GM23338 (cell line): ENCODE measurements around the gene STOM. TPM values are rescaled to one million over a fixed set of nuclear protein-coding genes. Genes with fewer than 3 reads are reported as not detected.

Experiments
- ATAC-seq: fragments of 200-7000 bp; cut with Tn5 transposase; 3 replicates; pipeline ENCODE4 v1.9.1; 2020
- DNase-seq: peaks from one replicate; pipeline ENCODE4 v3.0.0-alpha.2; 2015; ENCODE audit warnings: low spot score
- H2AFZ ChIP-seq: fragments of 200-600 bp; sonication (generic); 2 replicates; pipeline ENCODE4 v1.8.0; 2016; ENCODE audit warnings: antibody characterized with exemption, mild to moderate bottlenecking, moderate library complexity
- H3F3A ChIP-seq: fragments of 200-600 bp; sonication (generic); replicated peaks from 2 replicates; pipeline ENCODE4 v1.8.0; 2017; ENCODE audit warnings: antibody characterized with exemption, mixed run types, low read depth
- H3K27ac ChIP-seq: fragments of 200-600 bp; sonication (generic); 2 replicates; pipeline ENCODE4 v1.6.1; 2016; ENCODE audit warnings: low read depth
- H3K27me3 ChIP-seq: fragments of 200-600 bp; sonication (generic); 2 replicates; pipeline ENCODE4 v1.8.0; 2016; ENCODE audit warnings: mild to moderate bottlenecking, mixed run types, moderate library complexity; ENCODE audit not compliant: insufficient read depth
- H3K36me3 ChIP-seq: fragments of 200-600 bp; sonication (generic); 2 replicates; pipeline ENCODE4 v1.8.0; 2016; ENCODE audit warnings: mild to moderate bottlenecking; ENCODE audit not compliant: insufficient read depth
- H3K4me1 ChIP-seq: fragments of 200-600 bp; sonication (generic); 2 replicates; pipeline ENCODE4 v1.8.0; 2016; ENCODE audit warnings: mild to moderate bottlenecking, moderate library complexity; ENCODE audit not compliant: insufficient read depth
- H3K4me2 ChIP-seq: fragments of 200-600 bp; sonication (generic); 2 replicates; pipeline ENCODE4 v1.7.1; 2017; ENCODE audit warnings: mixed run types
- H3K4me3 ChIP-seq: fragments of 200-600 bp; sonication (generic); 2 replicates; pipeline ENCODE4 v1.6.1; 2016; ENCODE audit warnings: mixed run types
- H3K79me2 ChIP-seq: fragments of 200-600 bp; sonication (generic); replicated peaks from 2 replicates; pipeline ENCODE4 v1.8.0; 2017; ENCODE audit warnings: mild to moderate bottlenecking; ENCODE audit not compliant: insufficient read depth
- H3K9me2 ChIP-seq: fragments of 200-600 bp; sonication (generic); 2 replicates; pipeline ENCODE4 v1.8.0; 2017; ENCODE audit not compliant: insufficient read depth
- H4K20me1 ChIP-seq: fragments of 200-600 bp; sonication (generic); replicated peaks from 2 replicates; pipeline ENCODE4 v1.8.0; 2017; ENCODE audit warnings: mild to moderate bottlenecking; ENCODE audit not compliant: insufficient read depth
- H3K27ac Mint-ChIP-seq: 2 replicates; pipeline ENCODE4 v1.8.0; 2020; ENCODE audit warnings: inconsistent platforms, mild to moderate bottlenecking, moderate library complexity, mixed read lengths
- H3K27me3 Mint-ChIP-seq: 3 replicates; pipeline ENCODE4 v1.8.0; 2022; ENCODE audit warnings: low read depth, mild to moderate bottlenecking, moderate library complexity, mixed read lengths, inconsistent platforms; ENCODE audit not compliant: insufficient read depth, poor library complexity
- H3K36me3 Mint-ChIP-seq: 3 replicates; pipeline ENCODE4 v1.8.0; 2021; ENCODE audit warnings: low read depth, mild to moderate bottlenecking, inconsistent platforms, moderate library complexity, mixed read lengths
- H3K4me1 Mint-ChIP-seq: 3 replicates; pipeline ENCODE4 v1.8.0; 2020; ENCODE audit warnings: mild to moderate bottlenecking, inconsistent platforms, mixed read lengths
- H3K4me3 Mint-ChIP-seq: 3 replicates; pipeline ENCODE4 v1.8.0; 2021; ENCODE audit warnings: moderate library complexity, mild to moderate bottlenecking, inconsistent platforms, mixed read lengths
- H3K9me3 Mint-ChIP-seq: 3 replicates; pipeline ENCODE4 v1.8.0; 2020; ENCODE audit warnings: moderate library complexity, mild to moderate bottlenecking, inconsistent platforms, mixed read lengths
- CTCF ChIP-seq, 2 experiments: fragments of 200-600 bp in 1 of 2; sonication (generic) in 1 of 2; conservative IDR thresholded peaks; 2 replicates each; pipeline versions ENCODE4 v1.5.1 to v1.6.1; 2016 to 2017; ENCODE audit warnings: antibody characterized with exemption in 2 of 2, low read depth in 2 of 2, mild to moderate bottlenecking in 2 of 2, moderate library complexity in 1 of 2
- ETS1 ChIP-seq: IDR thresholded peaks from 2 replicates; pipeline ENCODE4 v1.6.1; 2016; ENCODE audit warnings: antibody characterized with exemption
- EZH2 ChIP-seq: fragments of 200-600 bp; sonication (generic); IDR thresholded peaks from one replicate; pipeline ENCODE4 v1.8.0; 2017; ENCODE audit warnings: antibody characterized with exemption, mild to moderate bottlenecking, low read depth; ENCODE audit not compliant: unreplicated experiment
- EZH2phosphoT487 ChIP-seq: fragments of 200-600 bp; sonication (generic); IDR thresholded peaks from one replicate; pipeline ENCODE4 v1.8.1; 2018; ENCODE audit warnings: antibody characterized with exemption; ENCODE audit not compliant: unreplicated experiment
- JUNB ChIP-seq: IDR thresholded peaks from one replicate; pipeline ENCODE4 v1.6.1; 2016; ENCODE audit warnings: antibody characterized with exemption; ENCODE audit not compliant: unreplicated experiment
- STAT1 ChIP-seq: IDR thresholded peaks from one replicate; pipeline ENCODE4 v1.6.1; 2016; ENCODE audit warnings: antibody characterized with exemption; ENCODE audit not compliant: unreplicated experiment
- ZNF114 ChIP-seq: fragments of 250-450 bp; sonication (Bioruptor Pico); IDR thresholded peaks from 2 replicates; pipeline ENCODE4 v1.5.0; 2020; ENCODE audit warnings: mild to moderate bottlenecking, moderate library complexity
- ZNF462 ChIP-seq: fragments of 250-450 bp; sonication (Bioruptor Pico); IDR thresholded peaks from 2 replicates; pipeline ENCODE4 v1.5.0; 2020; ENCODE audit warnings: mild to moderate bottlenecking, moderate library complexity
- polyA plus RNA-seq: library from polyadenylated mRNA; unstranded; fragments of >200 nt; fragmentation: Nextera tagmentation; extraction: Ambion mirVana; gene quantifications from 2 replicates; pipeline ENCODE4 v1.2.1, GENCODE V29; 2016
- total RNA-seq: library from RNA; depleted of rRNA; stranded (reverse); fragments of >200 nt; shearing (Covaris generic); gene quantifications from 2 replicates; pipeline ENCODE4 v1.2.3, GENCODE V29; 2014

Gene STOM
- total and polyA plus RNA-seq, 2 experiments from 2014 or later, result 29.4 to 51.1 TPM

DNA sequence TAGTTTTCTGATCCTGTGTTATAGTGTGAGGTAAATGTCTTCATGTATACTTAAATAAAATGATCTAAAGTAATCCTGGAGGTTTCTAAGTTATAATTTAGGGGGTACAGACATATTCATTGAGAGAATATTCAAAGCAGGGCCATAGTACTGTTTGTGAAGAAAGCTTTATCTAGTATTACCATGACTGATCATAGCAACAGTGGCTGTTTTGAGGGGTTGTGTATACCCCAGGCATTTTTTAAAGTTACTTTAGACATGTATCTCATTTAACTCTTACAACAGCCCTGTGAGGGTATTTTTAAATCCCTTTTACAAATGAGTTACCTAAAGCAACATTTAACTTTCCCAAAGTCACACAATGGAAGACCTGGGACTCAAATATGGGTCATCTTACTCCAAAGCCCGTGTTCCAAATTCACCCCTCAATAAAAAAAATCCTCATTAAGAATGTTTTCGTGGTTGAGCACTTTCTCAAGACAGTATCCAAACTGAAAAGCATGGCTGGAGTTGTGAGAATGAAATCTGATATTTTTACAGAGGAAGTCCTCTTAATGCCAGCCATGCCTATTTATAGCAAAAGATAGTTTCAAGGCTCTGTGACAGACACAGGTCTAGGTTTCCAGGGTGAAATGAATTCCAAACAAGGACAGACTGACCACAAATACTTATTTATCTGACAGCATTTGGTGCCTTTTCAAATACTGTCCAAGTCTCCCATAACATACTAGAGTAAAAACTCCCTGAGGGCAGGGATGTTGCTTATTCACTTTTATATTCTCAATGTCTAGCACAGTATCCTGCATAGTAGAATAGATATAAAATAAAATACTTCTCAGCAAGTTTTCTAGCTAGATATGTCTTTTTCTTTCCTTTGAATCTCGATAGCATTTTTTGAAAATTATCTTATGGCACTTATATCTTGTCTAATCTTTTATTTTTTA is 10.4 kb downstream of the STOM start (continued):
- TF ChIP-seq ZNF462 (CRISPR knock-in tag) (no peak), CTCF (conservative IDR thresholded peaks at IDR 0.05; ENCODE audit: low read depth in 2 of 2) (no peak), ZNF114 (CRISPR knock-in tag) (no peak)

DNA sequence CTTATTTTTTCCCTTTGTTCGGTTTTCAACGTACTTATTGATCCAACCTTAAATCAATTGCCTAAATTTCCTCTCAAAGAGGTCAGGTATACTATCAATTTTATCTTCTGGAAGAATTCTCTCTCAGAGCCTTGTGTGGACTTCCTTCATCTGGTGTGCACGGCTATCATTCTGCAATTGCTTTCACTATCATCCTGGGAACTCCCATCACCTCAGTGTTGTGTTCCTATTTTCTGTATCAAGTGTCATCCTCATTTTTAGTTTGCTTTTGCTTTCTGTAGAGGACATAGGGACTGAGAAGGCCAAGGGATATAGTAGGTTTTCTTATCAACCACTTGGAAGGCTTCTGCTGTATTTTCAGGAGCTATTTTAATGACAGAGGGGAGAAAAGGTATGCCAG is 11.3 kb downstream of the STOM start:
- Histone ChIP-seq H3K27me3 (no peaks in the 10 kb centered on the region), H3K4me3 (no peak overlapping the region), H4K20me1 (no peaks in the 10 kb centered on the region; the same call in 1 of the 2 replicates), H3K79me2 (no peaks in the 10 kb centered on the region), H3F3A (no peaks in the 10 kb centered on the region), H3K4me1 (peaks cover 11% of the 10 kb centered on the region), H2AFZ (no peak overlapping the region), H3K36me3 (no peaks in the 10 kb centered on the region), H3K27ac (no peak overlapping the region), H3K9me2 (no peaks in the 10 kb centered on the region), H3K4me2 (no peak overlapping the region)
- Mint-ChIP-seq H3K4me3 (no peak overlapping the region), H3K27ac (no peak overlapping the region), H3K9me3 (no peaks in the 10 kb centered on the region), H3K4me1 (peaks cover 5% of the 10 kb centered on the region), H3K36me3 (no peaks in the 10 kb centered on the region), H3K27me3 (no peaks in the 10 kb centered on the region)
- ATAC-seq (no peak), DNase-seq (no peak)
- TF ChIP-seq CTCF (conservative IDR thresholded peaks at IDR 0.05; ENCODE audit: low read depth in 2 of 2) (no peak), JUNB (no peak), EZH2phosphoT487 (no peak), EZH2 (no peak), STAT1 (no peak), ETS1 (no peak), ZNF114 (CRISPR knock-in tag) (no peak)
